OCI-LY1 (cell line): Measurements from ENCODE around the gene CCDC9B.

ENCODE experiments used
- CTCF ChIP-seq: fragments of 200-600 bp; sonication (generic), shearing (Covaris generic); IDR thresholded peaks from 2 replicates; pipeline ENCODE4 v1.5.1; 2017; ENCODE audit warnings: mild to moderate bottlenecking, antibody characterized with exemption, low read length, moderate library complexity, mixed read lengths
- EZH2 ChIP-seq: fragments of 200-600 bp; sonication (generic), shearing (Covaris generic); IDR thresholded peaks from 2 replicates; pipeline ENCODE4 v1.8.0; 2017; ENCODE audit warnings: borderline replicate concordance, mixed run types, mild to moderate bottlenecking, antibody characterized with exemption, low read length, moderate library complexity, mixed read lengths

GRCh38 chr15:40332113-40332781 is 8.5 kb downstream of the CCDC9B start:
- TF ChIP-seq CTCF (no peak), EZH2 (no peak)
